Naive thymus-derived CD8-positive, alpha-beta T cell (primary cell): ENCODE results near the gene TCEA3. TPM values are rescaled to one million over a fixed set of nuclear protein-coding genes. Genes with fewer than 3 reads are reported as not detected.

Source experiments
- polyA plus RNA-seq, 3 donors: library from polyadenylated mRNA; unstranded; fragments of 300-500 nt; fragmentation: Illumina TruSeq; gene quantifications; one replicate each; pipeline ENCODE4 v1.2.3, GENCODE V29; 2021
- total RNA-seq, 8 experiments: library from RNA in 2 of 8; stranded (reverse) in 2 of 8; gene quantifications; one replicate each; pipeline ENCODE4 v1.2.3 and lab custom pipeline; 2021 to 2026

Gene TCEA3
- total and polyA plus RNA-seq, 5 experiments from 2014 or later, result 22.5 to 44.4 (median 32.4) TPM

Other genes with a start within 250 kb of the TCEA3 start
- not detected for gene HTR1D, start 207.2 kb downstream of the TCEA3 start, total RNA-seq
- gene HTR1D, start 207.2 kb downstream of the TCEA3 start, polyA plus RNA-seq, result not detected
- 100 to 1,000 TPM; 115 to 120 TPM for gene HNRNPR, start 80.5 kb downstream of the TCEA3 start, total RNA-seq
- gene HNRNPR, start 80.5 kb downstream of the TCEA3 start, polyA plus RNA-seq, result 100 to 1,000 TPM; 182 to 193 (median 184) TPM
- gene ZNF436, start 54.9 kb downstream of the TCEA3 start, total RNA-seq, result 1 to 10 TPM; 8.5 to 8.9 TPM
- 1 to 10 TPM; 1.8 to 3.9 (median 2.0) TPM for gene ZNF436, start 54.9 kb downstream of the TCEA3 start, polyA plus RNA-seq
- gene ASAP3, start 59.4 kb upstream of the TCEA3 start, total RNA-seq, result 1 to 10 TPM; 2.3 to 2.5 TPM
- 1 to 10 TPM in 2 of 3 donors, under 1 TPM in 1; 0.61 to 1.2 (median 1.1) TPM for gene ASAP3, start 59.4 kb upstream of the TCEA3 start, polyA plus RNA-seq
- under 1 TPM; 0.10 to 0.14 TPM for gene E2F2, start 106.5 kb upstream of the TCEA3 start, total RNA-seq
- gene E2F2, start 106.5 kb upstream of the TCEA3 start, polyA plus RNA-seq, result under 1 TPM in 2 of 3 donors, not detected in 1; 0.05 to 0.14 TPM
- gene ID3, start 134.8 kb upstream of the TCEA3 start, total RNA-seq, result 10 to 100 TPM; 60.9 to 64.8 TPM
- 1 to 10 TPM; 2.7 to 10.0 (median 4.6) TPM for gene ID3, start 134.8 kb upstream of the TCEA3 start, polyA plus RNA-seq